GM23338 (cell line): ENCODE results near the gene DAPK1.
A peak's percentile ranks its signal among the peaks of the same experiment; 100 is the strongest.

ENCODE experiments used
- CREB1 ChIP-seq: fragments of 250-450 bp; sonication (Bioruptor Pico); IDR thresholded peaks from 2 replicates; pipeline ENCODE4 v1.5.0; 2020; ENCODE audit warnings: low read depth, mild to moderate bottlenecking, moderate library complexity
- CTCF ChIP-seq, 2 experiments: fragments of 200-600 bp in 1 of 2; sonication (generic) in 1 of 2; conservative IDR thresholded peaks; 2 replicates each; pipeline versions ENCODE4 v1.5.1 to v1.6.1; 2016 to 2017; ENCODE audit warnings: antibody characterized with exemption in 2 of 2, low read depth in 2 of 2, mild to moderate bottlenecking in 2 of 2, moderate library complexity in 1 of 2
- EZH2 ChIP-seq: fragments of 200-600 bp; sonication (generic); IDR thresholded peaks from one replicate; pipeline ENCODE4 v1.8.0; 2017; ENCODE audit warnings: antibody characterized with exemption, mild to moderate bottlenecking, low read depth; ENCODE audit not compliant: unreplicated experiment
- EZH2phosphoT487 ChIP-seq: fragments of 200-600 bp; sonication (generic); IDR thresholded peaks from one replicate; pipeline ENCODE4 v1.8.1; 2018; ENCODE audit warnings: antibody characterized with exemption; ENCODE audit not compliant: unreplicated experiment
- JUNB ChIP-seq: IDR thresholded peaks from one replicate; pipeline ENCODE4 v1.6.1; 2016; ENCODE audit warnings: antibody characterized with exemption; ENCODE audit not compliant: unreplicated experiment
- REST ChIP-seq: IDR thresholded peaks from one replicate; pipeline ENCODE4 v1.6.1; 2018; ENCODE audit warnings: antibody characterized with exemption; ENCODE audit not compliant: unreplicated experiment
- ZNF331 ChIP-seq: fragments of 250-450 bp; sonication (Bioruptor Pico); IDR thresholded peaks from 2 replicates; pipeline ENCODE4 v1.5.0; 2020; ENCODE audit warnings: low read depth, mild to moderate bottlenecking, moderate library complexity

- TF ChIP-seq CTCF (conservative IDR thresholded peaks at IDR 0.05; ENCODE audit: low read depth in 2 of 2): peak; percentile 82 to 92
- no peak for TF ChIP-seq EZH2phosphoT487
- TF ChIP-seq REST: no peak
- TF ChIP-seq EZH2: no peak
- TF ChIP-seq JUNB: no peak
- TF ChIP-seq ZNF331 (CRISPR knock-in tag): no peak
- TF ChIP-seq CREB1 (CRISPR knock-in tag): no peak
These were observed 181.1 kb downstream of the DAPK1 start for GRCh38 chr9:87678650-87679355.
